GM21528 (cell line): ENCODE results near the gene SMARCB1.

Source experiments
- ATAC-seq: cut with Tn5 transposase; IDR thresholded peaks from one replicate; pipeline ENCODE4 v1.9.1; 2021; ENCODE audit warnings: mild to moderate bottlenecking, moderate library complexity; ENCODE audit not compliant: unreplicated experiment, low FRiP score

Gene SMARCB1

DNA sequence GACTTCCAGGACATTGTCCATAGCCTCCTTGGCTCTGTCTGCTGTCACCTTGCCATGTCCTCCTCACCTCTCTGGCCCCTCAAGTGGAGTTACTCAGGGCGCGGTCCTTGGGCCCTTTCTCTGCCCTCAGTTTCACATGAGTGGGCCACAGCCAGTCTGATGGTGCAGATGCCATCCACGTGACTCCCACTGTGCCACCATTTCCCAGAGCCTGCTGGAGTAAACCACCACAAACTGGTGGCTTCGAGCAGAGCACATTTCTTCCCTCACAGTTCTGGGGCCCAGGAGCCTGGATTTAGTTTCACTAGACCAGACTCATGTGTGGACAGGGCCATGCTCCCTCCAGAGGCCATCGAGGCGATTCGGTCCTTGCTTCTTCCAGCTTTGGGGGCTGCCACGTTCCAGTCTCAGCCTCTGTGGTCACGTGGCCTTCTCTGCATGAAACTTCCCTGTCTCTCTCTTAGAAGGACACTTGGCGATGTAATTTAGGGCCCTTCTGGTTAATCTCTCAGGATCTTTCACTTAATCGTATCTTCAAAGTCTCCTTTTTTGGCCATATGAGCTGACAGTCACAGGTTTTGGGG, 14.6 kb downstream of the SMARCB1 start:
- ATAC-seq, result no peak

DNA sequence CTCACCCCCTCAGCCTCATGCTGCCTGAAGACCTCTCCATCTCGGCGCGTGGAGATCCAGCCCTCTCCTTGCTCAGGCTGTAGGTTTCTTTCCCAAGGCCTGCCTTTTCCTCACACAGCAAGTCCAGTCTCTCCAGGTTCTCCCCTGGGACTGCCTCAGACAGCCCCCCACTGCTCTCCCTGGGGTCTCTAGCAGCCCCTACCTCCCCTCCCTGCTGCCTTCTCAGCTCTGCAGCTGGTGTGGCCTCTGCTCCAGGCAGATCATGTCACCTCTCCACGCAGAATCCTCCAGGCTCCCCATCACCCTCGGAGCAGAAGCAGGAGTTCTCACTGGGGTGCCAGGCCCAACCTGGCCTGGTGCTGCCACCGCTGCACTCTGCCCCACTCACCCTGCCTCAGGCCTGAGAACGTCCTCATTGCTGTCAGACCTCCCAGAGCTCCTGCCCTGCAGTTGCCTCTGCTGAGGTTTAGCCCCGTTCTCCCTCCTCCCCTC, 15.2 kb downstream of the SMARCB1 start:
- ATAC-seq, result no peak

DNA sequence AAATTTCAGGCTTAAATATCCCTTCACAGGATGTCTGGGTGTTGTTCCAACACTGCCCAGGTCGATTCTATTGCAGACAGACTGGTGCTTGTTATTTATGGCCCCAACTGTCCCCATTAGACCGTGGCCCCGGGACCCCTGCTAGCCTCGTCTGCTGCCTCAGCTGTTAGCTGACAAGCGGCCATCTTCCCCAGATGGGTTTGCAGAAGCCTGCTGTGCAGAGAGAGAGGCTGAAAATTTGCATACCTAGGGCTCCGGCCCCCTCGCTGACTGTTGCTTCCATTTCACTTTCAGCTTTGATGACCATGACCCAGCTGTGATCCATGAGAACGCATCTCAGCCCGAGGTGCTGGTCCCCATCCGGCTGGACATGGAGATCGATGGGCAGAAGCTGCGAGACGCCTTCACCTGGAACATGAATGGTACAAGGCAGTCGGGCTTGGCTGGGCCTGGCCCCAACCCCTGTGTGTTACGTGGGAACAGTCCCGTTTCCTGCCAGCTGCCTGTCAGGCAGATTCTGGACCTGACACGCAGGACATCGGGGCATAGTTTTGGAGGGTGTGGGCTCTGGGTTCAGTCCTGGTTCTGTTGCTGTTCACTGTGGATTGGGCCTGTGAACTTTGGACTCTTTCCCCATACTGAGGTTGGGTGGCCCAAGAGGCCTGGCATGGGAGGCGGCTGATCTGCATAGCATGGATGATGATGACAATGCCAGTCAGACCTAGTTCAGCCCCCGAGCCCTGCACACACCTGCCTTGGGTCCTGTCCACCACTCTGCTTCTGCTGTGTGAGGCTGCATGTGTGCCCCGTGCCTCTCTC, 16.4 kb downstream of the SMARCB1 start:
- ATAC-seq, result no peak

DNA sequence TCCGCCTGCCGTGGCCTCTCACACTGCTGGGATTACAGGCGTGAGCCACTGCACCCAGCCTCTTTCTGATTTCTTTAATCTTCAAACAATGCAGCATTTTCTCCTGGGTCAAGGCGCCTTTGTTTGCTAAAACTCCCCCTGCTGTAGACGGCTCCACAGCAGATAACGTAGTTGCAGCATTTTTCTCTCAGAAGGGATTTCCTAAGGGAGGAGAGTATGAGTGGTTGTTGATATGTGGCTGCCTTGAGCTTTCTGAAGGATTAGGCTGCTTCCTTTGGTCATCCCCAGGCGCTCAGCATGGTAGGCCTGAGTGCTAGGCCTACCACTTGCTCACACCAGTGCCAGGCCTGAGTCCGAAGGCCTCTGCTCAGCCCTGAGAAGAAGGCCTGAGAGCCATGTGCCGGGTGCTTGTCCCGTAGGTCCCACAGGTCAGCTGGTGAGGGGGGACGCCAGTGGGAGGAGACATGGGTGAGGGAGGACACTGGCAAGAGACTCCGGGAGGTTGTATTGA, 18.1 kb downstream of the SMARCB1 start:
- ATAC-seq, result no peak

DNA sequence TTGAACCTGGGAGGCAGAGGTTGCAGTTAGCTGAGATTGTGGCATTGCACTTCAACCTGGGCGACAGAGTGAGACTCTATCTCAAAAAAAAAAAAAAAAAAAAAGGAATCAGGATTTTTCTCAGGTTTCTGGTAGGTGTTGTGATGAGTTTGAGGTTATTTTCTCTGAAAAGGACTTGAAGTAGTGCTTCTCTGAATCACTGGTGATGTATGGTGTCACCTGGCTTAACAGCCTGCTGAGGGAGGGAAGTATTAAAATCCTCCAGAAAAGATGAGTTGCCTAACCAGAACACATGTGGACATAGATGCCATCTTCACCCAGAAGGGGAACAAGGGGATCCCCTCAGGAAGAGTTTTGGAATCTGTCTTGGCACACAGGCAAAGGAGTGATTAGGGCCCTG, 20.1 kb downstream of the SMARCB1 start:
- no peak for ATAC-seq

DNA sequence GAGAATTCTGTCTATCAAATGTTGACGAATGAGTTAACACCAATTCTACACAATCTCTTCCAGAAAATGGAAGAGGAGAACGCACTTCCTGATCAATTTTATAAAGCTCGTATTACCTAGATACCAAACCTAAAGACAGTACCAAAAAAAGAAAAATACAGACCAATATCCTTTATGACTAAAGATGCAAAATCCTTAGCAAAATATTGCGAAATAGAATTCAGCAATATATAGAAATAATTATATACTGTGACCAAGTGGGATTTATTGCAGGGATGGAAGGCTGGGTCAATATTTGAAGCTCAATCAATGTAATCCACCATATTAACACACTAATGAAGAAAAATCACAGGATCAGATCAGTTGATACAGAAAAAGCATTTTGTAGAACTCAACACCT, 25.6 kb downstream of the SMARCB1 start:
- no peak for ATAC-seq

DNA sequence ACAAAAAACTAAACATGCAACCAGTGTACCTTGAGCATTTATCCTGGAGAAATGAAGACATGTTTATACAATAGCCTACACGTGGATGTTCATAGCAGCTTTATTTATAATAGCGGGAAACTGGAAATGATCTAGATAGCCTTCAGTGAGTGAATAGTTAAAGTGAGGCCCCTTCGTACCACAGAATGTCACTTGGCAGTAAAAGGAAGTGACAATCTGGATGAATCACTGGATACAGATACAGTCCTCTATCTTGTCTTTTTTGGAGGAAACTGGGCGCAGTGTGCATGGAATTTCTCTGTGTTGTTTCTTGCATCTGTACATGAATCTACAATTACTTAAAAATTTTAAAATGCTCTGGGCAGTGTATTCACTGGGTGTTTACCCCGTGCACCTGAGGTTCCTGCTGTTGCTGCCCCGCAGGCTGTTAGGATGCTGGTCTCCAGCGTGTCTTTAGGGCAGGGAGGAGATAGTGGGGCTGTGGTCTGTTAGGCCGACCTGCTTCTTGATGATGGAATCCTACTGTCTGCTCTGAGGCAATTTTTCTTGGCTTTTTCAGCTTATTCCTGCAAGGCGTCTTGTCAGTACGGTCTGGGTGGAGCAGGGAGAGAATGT, 28.9 kb downstream of the SMARCB1 start:
- no peak for ATAC-seq

DNA sequence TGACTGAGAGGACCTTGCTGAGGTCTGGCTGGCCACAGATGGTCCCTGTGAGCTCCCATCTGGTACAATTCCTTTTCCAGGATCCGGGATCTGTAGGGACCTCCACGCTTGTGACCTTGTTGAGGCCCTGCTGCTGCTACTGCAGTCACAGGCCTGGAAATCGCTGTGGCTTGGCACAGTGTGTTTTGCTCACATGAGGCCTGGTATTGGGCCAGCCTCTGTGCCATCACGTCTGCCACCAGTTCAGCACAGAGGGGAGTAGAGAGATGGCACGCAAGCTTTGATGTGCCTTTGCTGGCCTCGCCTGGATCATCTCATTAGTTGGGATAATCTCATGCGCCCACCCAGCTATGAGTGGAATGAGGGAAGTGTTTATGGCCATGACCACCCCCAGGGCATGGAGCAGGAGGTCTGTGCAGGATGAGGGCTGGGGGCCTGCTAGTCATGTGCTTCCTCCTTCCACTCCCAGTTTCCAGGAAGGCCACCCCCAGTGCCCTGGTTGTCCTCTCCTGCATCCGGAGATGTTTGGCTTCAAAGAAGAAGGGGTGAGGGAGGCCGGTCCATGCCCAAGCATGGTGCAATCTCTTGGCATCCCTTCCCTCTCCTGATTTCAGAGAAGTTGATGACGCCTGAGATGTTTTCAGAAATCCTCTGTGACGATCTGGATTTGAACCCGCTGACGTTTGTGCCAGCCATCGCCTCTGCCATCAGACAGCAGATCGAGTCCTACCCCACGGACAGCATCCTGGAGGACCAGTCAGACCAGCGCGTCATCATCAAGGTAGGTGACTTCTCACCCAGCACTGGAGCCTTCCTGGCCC, 29.6 kb downstream of the SMARCB1 start:
- ATAC-seq, result no peak

DNA sequence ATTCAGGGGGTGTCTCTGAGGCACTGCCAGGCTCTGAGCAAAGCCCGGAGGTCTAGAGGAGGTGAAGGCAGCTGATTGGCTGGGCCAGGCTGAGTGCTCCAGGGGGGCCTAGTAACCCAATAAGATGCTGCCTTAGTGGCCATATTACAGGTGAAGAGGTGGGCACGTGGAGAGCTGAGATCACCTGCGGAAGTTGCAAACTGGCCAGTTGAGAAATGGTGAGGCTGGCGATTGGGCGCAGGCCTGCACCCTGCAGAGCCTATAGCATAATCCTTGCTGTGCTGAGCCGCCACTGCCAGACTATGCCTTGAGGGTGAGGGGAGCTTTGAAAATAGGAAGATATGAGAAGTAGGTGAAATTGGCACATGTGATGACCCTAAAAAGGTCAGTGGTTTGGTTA, 30.4 kb downstream of the SMARCB1 start:
- ATAC-seq, result no peak

DNA sequence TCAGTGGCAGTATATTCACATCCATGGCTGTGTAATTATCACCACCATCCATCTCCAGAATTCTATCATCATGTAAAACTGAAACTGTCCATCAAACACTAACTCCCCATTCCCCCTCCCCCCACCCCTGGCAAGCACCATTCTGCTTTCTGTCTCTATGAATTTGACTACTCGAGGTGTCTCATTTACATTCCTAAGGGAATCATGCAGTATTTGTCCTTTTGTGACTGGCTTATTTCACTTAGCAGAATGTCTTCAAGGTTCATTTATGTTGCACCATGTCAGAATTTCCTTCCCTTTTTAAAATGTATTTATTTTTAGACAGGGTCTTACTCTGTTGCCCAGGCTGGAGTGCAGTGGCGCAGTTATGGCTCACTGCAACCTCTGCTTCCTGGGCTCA, 31.8 kb downstream of the SMARCB1 start:
- ATAC-seq, result no peak

DNA sequence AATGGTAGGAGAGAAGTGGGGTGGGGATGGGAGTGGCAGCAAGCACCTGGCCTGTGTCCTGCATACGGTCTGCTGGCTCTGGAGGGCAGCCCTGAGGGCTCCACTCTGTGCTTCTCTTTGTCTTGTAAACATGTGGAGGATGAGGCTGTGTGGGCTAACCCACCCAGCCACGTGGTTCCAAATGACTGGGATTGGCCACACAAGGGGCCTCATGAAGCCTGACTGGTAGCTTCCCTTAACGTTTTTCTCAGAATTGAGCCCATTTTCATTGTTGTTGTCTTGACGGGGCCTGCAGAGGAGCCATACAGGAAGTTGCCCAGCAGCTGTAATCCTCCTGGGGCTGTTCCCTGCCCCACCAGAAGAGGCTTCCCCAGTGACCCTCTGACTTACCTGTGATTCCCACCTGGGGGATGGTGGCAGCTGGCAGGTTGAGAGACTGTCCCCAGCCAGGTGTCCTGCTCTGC, 34.0 kb downstream of the SMARCB1 start:
- no peak for ATAC-seq

DNA sequence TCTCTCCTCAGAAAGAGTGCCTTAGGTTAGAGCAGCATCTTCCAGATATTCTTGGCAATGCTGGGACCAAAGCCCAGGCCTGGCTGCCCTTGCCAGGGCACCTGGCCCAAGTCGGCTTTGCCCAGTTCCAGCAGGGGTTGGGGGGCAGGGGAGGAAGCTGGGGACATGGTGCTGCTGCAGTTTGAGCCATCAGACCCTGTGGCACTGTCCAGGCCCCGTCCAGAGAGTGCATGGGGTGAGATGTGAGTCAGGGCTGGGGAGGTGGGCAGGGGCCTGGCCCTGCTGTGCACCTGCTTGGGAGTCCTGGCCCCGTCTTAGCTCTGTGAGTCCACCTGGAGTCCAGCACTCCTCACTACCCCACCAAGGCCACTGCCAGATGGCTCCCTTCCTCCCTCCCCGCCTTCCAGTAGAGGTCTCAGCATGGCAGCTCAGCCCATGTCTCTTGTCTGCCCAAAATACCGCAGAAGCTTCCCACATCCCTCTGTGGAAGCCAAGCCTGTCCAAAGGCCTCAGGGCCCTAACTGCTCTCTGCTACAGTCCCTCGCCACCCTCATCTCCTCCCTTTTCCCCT, 35.4 kb downstream of the SMARCB1 start:
- no peak for ATAC-seq

DNA sequence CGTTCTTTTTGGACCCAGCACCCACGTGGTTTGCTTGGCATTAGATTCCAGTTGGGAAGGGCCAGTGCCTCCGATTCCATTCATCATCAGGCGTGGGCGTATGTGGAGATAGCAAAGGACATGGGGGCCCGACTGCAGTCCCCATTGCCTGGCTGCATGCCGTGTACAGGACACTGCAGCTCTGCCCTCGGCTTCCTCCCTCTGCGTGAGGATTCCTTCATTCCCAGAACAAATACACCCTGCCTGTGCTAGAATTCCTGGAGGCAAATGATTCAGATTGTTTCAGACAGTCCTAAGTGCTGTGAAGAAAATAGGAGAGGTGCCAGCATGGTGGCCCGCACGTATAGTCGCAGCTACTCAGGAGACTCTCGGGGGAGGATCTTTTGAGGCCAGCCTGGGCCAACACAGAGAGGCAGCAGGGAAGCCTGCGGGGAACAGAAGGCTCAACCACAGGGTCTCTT, 36.6 kb downstream of the SMARCB1 start:
- no peak for ATAC-seq

DNA sequence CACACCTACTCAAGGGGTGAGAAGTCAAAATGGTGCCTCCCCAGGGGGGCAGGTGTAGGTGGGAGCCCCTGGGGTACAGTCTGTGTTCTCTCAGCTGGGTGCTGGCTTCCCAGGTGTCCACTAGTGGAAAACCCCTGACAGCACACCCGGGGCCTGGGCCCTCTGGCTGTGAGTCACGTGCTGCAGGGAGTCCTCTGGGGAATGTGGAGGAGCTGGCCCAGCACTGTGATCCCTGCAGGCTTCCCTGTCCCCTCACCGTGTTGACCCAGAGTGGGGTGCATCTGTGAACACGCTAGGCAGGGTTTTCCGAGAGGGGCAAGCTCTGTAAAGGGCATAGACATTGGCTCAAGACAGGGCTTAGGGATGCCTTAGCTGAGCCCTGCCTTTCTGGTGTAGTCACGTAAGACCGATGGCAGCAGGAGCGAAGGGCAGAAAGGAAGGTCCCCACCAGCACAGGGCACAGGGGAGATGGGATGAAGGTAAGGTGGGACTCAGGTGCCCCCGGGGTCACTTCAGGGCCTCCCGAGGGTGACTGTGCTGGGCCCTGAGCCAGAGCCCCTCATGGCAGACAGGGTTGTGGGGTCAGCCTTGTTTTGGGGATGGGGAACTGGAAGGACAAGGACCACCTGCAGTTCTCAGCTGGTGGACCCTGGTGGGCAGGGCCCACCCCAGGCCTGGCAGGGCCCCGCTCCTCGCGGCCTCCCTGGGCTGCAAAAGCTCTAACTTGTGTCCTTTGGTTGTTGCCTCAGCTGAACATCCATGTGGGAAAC, 37.9 kb downstream of the SMARCB1 start:
- ATAC-seq, result no peak

DNA sequence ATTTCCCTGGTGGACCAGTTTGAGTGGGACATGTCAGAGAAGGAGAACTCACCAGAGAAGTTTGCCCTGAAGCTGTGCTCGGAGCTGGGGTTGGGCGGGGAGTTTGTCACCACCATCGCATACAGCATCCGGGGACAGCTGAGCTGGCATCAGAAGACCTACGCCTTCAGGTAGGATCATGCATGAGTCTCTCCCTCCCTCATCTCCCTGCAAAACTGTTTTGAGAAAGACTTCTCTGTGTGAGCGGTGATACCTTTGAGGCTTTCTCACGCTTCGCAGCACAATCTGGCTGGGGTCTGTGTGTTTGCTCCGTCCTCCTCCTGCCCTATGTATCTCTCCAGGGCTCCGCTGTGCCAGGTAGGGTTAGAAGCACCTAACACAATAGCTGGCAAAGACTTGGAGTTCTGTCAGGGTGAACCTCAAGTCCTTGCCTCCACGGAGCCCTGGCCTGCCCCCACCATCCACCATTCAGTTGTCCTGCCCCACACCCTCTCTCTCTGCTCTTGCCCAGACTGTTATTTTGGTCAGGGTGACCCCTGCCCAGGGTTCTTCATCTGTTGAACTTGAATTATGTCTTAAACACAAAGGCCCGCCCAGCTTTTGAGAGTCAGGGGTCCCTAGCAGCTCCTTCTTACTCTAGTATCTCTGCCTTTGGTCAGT, 38.6 kb downstream of the SMARCB1 start:
- no peak for ATAC-seq

DNA sequence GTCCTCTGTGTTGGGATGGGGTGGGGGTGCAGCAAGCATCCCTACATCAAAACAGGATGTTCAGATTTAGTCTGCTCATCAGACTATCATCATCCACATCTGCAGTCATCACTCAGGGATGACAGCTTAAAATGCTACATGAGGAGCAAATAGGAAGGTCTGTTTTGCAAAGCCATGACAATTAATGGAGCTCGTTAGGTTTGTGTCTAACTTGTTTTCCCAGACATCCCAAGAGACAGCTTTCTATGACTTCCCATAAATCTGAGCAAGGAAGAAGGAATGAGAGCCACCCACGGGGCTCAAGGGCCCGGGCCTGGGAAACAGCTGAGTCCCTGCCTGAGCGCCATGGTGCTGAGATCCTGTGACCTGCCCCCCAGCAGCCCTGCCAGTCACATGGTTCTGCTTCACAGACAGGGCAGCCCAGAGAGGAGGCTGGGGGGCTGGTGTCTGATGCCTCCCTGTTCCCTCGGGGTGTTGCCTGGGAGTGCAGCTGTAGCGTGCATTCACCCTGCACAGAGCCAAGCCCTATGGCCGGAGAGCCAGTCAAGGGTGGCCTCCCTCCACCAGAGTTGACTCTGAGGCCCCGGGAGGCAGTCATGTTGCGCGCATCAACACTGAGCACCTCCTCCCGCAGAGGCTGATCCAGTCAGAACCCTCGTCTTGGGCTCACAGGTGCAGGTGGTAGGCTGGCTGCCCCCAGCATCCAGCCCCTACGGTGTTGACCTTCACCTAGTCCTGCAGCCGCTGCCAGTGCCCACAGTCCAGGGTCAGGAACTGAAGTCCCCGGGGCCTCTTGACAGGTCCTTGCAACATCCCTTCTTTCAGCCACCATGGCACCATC, 40.0 kb downstream of the SMARCB1 start:
- ATAC-seq, result no peak

DNA sequence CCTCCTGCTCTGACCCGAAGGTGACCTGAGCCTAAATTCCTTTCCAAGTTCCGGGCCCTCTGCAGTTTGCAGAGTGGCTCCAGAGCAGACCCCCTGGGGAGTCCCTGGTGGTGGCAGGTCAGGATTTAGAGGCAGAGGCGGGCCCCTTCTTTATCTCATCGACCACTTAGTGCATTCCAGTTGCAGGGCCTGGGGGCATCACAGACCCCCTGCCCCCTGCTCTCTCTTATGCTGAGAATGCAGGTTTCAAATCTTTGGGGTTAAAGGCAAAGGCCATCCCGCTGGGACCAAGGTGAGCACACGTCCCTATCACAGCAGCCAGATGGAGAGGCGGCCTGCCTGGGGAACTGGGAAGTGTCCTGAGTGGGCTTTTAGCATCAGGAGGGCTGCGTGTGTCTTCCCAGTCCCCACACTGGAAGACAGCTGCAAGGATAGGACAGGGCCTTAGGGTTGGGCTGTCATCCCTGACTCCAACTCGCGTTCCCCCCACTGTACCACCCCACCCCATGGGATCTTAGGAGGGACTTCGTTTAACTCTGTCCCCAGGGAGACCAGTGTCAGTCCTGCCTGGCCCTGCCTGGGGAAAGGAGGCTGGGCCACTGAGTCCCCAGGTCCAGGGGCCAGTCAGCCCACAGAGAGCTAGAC, 40.7 kb downstream of the SMARCB1 start:
- no peak for ATAC-seq
